HG03558 (cell line): Measurements from ENCODE around the gene LRPAP1.

Experiments used
- ATAC-seq: cut with Tn5 transposase; IDR thresholded peaks from one replicate; pipeline ENCODE4 v1.9.1; 2021; ENCODE audit warnings: moderate number of reproducible peaks; ENCODE audit not compliant: unreplicated experiment; ENCODE audit errors: extremely low read depth

The LRPAP1 gene

GRCh38 chr4:3491681-3492405 lies 40.4 kb downstream of the LRPAP1 start:
- no peak for ATAC-seq

- ATAC-seq: no peak
Observed at GRCh38 chr4:3489451-3489962, 42.7 kb downstream of the LRPAP1 start.

GRCh38 chr4:3488820-3489219 lies 43.4 kb downstream of the LRPAP1 start:
- ATAC-seq: no peak

- no peak for ATAC-seq
Observed at GRCh38 chr4:3487861-3488260, 44.4 kb downstream of the LRPAP1 start.

- no peak for ATAC-seq
Observed at GRCh38 chr4:3486541-3487540, 45.4 kb downstream of the LRPAP1 start.

GRCh38 chr4:3485886-3486540 lies 46.2 kb downstream of the LRPAP1 start:
- no peak for ATAC-seq

GRCh38 chr4:3485011-3485791 lies 47.0 kb downstream of the LRPAP1 start:
- ATAC-seq: no peak

GRCh38 chr4:3484057-3484973 lies 47.9 kb downstream of the LRPAP1 start:
- no peak for ATAC-seq

GRCh38 chr4:3483471-3483921 lies 48.7 kb downstream of the LRPAP1 start:
- ATAC-seq: no peak

GRCh38 chr4:3482707-3483106 lies 49.5 kb downstream of the LRPAP1 start:
- ATAC-seq: no peak

- ATAC-seq: no peak
Observed at GRCh38 chr4:3481783-3482393, 50.3 kb downstream of the LRPAP1 start.

- ATAC-seq: no peak
Observed at GRCh38 chr4:3481113-3481531, 51.1 kb downstream of the LRPAP1 start.

GRCh38 chr4:3480528-3481112 lies 51.6 kb downstream of the LRPAP1 start:
- ATAC-seq: no peak

- no peak for ATAC-seq
Observed at GRCh38 chr4:3479358-3480101, 52.7 kb downstream of the LRPAP1 start.

GRCh38 chr4:3478446-3479357 lies 53.5 kb downstream of the LRPAP1 start:
- no peak for ATAC-seq

- no peak for ATAC-seq
Observed at GRCh38 chr4:3477750-3478430, 54.3 kb downstream of the LRPAP1 start.
